Neuronal stem cell (in vitro differentiated cells): ENCODE measurements around the gene CROCC.
"Not testable (repeated sequence)": the region's sequence is repeated elsewhere in the genome, so short reads cannot be mapped to it uniquely, and the experiment has no call there.

ENCODE experiments used
- DNase-seq: peaks from one replicate; pipeline ENCODE4 v3.0.0-alpha.2; 2013; ENCODE audit warnings: low spot score
- H2AFZ ChIP-seq: one replicate; pipeline ENCODE4 v1.6.1; 2013; ENCODE audit warnings: mild to moderate bottlenecking, low read length, inconsistent platforms
- H2AK5ac ChIP-seq: 2 replicates; pipeline ENCODE4 v1.6.1; 2013; ENCODE audit warnings: low read depth, mild to moderate bottlenecking, inconsistent platforms, low read length, moderate library complexity, mixed read lengths
- H2BK120ac ChIP-seq: 2 replicates; pipeline ENCODE4 v1.6.1; 2013; ENCODE audit warnings: low read depth, mild to moderate bottlenecking, inconsistent platforms, low read length, moderate library complexity, mixed read lengths
- H2BK12ac ChIP-seq: one replicate; pipeline ENCODE4 v1.6.1; 2013; ENCODE audit warnings: low read length, inconsistent platforms
- H2BK15ac ChIP-seq: 2 replicates; pipeline ENCODE4 v1.6.1; 2013; ENCODE audit warnings: mild to moderate bottlenecking, low read length, inconsistent platforms, mixed read lengths
- H2BK5ac ChIP-seq: one replicate; pipeline ENCODE4 v1.6.1; 2013; ENCODE audit warnings: inconsistent platforms, mild to moderate bottlenecking, low read length, moderate library complexity
- H3K14ac ChIP-seq: one replicate; pipeline ENCODE4 v1.6.1; 2013; ENCODE audit warnings: low read length, inconsistent platforms
- H3K18ac ChIP-seq: 2 replicates; pipeline ENCODE4 v1.6.1; 2013; ENCODE audit warnings: low read length, inconsistent platforms
- H3K23ac ChIP-seq: 2 replicates; pipeline ENCODE4 v1.6.1; 2013; ENCODE audit warnings: low read depth, mild to moderate bottlenecking, mixed read lengths, low read length, inconsistent platforms; ENCODE audit not compliant: poor library complexity
- H3K27ac ChIP-seq: replicated peaks from 3 replicates; pipeline ENCODE4 v1.5.1; 2013; ENCODE audit warnings: low read length, inconsistent platforms
- H3K27me3 ChIP-seq, 3 experiments: 2 replicates each; pipeline ENCODE4 v1.6.1; 2013; ENCODE audit warnings: low read length in 3 of 3, mild to moderate bottlenecking in 2 of 3, inconsistent platforms in 1 of 3, low read depth in 1 of 3, mixed read lengths in 1 of 3, moderate library complexity in 1 of 3; ENCODE audit not compliant: control insufficient read depth in 3 of 3, insufficient read depth in 3 of 3
- H3K36me3 ChIP-seq, 2 donors: replicated peaks in 1 of 2; 2 replicates each; pipeline ENCODE4 v1.6.1; 2013; ENCODE audit warnings: low read length in 2 of 2; ENCODE audit not compliant: control insufficient read depth in 2 of 2, insufficient read depth in 2 of 2
- H3K4ac ChIP-seq: 2 replicates; pipeline ENCODE4 v1.6.1; 2013; ENCODE audit warnings: inconsistent platforms, mild to moderate bottlenecking, low read length, moderate library complexity
- H3K4me1 ChIP-seq, 2 donors: 1 replicate in 1 of 2; 2 replicates in 1 of 2; pipeline ENCODE4 v1.6.1; 2013; ENCODE audit warnings: low read length in 2 of 2, low read depth in 1 of 2; ENCODE audit not compliant: control insufficient read depth in 2 of 2, insufficient read depth in 1 of 2
- H3K4me2 ChIP-seq: one replicate; pipeline ENCODE4 v1.6.1; 2013; ENCODE audit warnings: mild to moderate bottlenecking, low read length, inconsistent platforms; ENCODE audit not compliant: insufficient read depth, poor library complexity, severe bottlenecking
- H3K4me3 ChIP-seq, 2 donors: 2 replicates each; pipeline ENCODE4 v1.5.1; 2013; ENCODE audit warnings: low read length in 2 of 2, mild to moderate bottlenecking in 2 of 2, inconsistent platforms in 1 of 2, moderate library complexity in 1 of 2
- H3K79me1 ChIP-seq: one replicate; pipeline ENCODE4 v1.6.1; 2013; ENCODE audit warnings: low read depth, mild to moderate bottlenecking, inconsistent platforms, low read length, moderate library complexity
- H3K9ac ChIP-seq: one replicate; pipeline ENCODE4 v1.6.1; 2013; ENCODE audit warnings: mild to moderate bottlenecking, low read depth, low read length, inconsistent platforms; ENCODE audit not compliant: poor library complexity
- H3K9me3 ChIP-seq, 2 donors: replicated peaks in 1 of 2; 2 replicates each; pipeline versions ENCODE3 to v1.6.1; 2013; ENCODE audit warnings: low read length in 2 of 2, mild to moderate bottlenecking in 2 of 2, inconsistent platforms in 1 of 2, low read depth in 1 of 2, mixed read lengths in 1 of 2, moderate library complexity in 1 of 2; ENCODE audit not compliant: control insufficient read depth in 2 of 2, insufficient read depth in 1 of 2
- H4K8ac ChIP-seq: one replicate; pipeline ENCODE4 v1.6.1; 2013; ENCODE audit warnings: low read depth, mild to moderate bottlenecking, inconsistent platforms, low read length, moderate library complexity
- H4K91ac ChIP-seq: one replicate; pipeline ENCODE4 v1.6.1; 2013; ENCODE audit warnings: low read length, low read depth, mild to moderate bottlenecking, inconsistent platforms; ENCODE audit not compliant: poor library complexity
- WGBS, 2 donors: extraction: QIAGEN DNeasy Blood & Tissue Kit; methylation state at CpG; one replicate each; pipeline ENCODE4 v1.1.7; 2013; ENCODE audit warnings: missing lambda C conversion rate in 2 of 2, mixed read lengths in 1 of 2; ENCODE audit not compliant: insufficient read length in 2 of 2, insufficient replicate concordance in 1 of 2; ENCODE audit errors: extremely low coverage in 2 of 2; 5-methylcytosine and 5-hydroxymethylcytosine counted together

CROCC gene

GRCh38 chr1:16892978-16893525 is 28.7 kb upstream of the CROCC start:
- H3K9ac ChIP-seq, H3K27me3 ChIP-seq, H3K4ac ChIP-seq, H3K9me3 ChIP-seq, H3K23ac ChIP-seq, H2AK5ac ChIP-seq, H3K4me2 ChIP-seq, H4K91ac ChIP-seq, H2AFZ ChIP-seq, H2BK15ac ChIP-seq, H3K4me1 ChIP-seq, H2BK12ac ChIP-seq, H3K27ac ChIP-seq, H2BK5ac ChIP-seq, H3K14ac ChIP-seq, H4K8ac ChIP-seq, H3K36me3 ChIP-seq, DNase-seq, H3K18ac ChIP-seq, H3K4me3 ChIP-seq, H2BK120ac ChIP-seq, H3K79me1 ChIP-seq: not testable (repeated sequence)
- WGBS, 2 donors: no CpG with 5 or more reads among the region's 6 CpGs

- H3K4me3 ChIP-seq, H3K27ac ChIP-seq, H2AK5ac ChIP-seq, H3K4me2 ChIP-seq, H3K23ac ChIP-seq, H4K8ac ChIP-seq, H3K18ac ChIP-seq, H3K79me1 ChIP-seq, H3K36me3 ChIP-seq, H3K27me3 ChIP-seq, H2BK120ac ChIP-seq, H4K91ac ChIP-seq, H2BK5ac ChIP-seq, H2AFZ ChIP-seq, H3K9ac ChIP-seq, DNase-seq, H3K14ac ChIP-seq, H2BK15ac ChIP-seq, H3K9me3 ChIP-seq, H3K4ac ChIP-seq, H2BK12ac ChIP-seq, H3K4me1 ChIP-seq: not testable (repeated sequence)
- WGBS, 2 donors: no CpG with 5 or more reads among the region's 4 CpGs
Observed at GRCh38 chr1:16893796-16894195, 27.9 kb upstream of the CROCC start.

- not testable (repeated sequence) for H3K36me3 ChIP-seq, H4K91ac ChIP-seq, H4K8ac ChIP-seq, H3K79me1 ChIP-seq, H3K18ac ChIP-seq, H3K9ac ChIP-seq, H2BK120ac ChIP-seq, H3K4me2 ChIP-seq, H2AFZ ChIP-seq, H3K4me3 ChIP-seq, H3K14ac ChIP-seq, H3K27me3 ChIP-seq, H3K4ac ChIP-seq, H2BK5ac ChIP-seq, DNase-seq, H3K23ac ChIP-seq, H3K4me1 ChIP-seq, H2BK15ac ChIP-seq, H3K9me3 ChIP-seq, H2AK5ac ChIP-seq, H3K27ac ChIP-seq, H2BK12ac ChIP-seq
- no CpG with 5 or more reads among the region's 6 CpGs for WGBS, 2 donors
Observed at GRCh38 chr1:16894338-16894737, 27.4 kb upstream of the CROCC start.

GRCh38 chr1:16895233-16895597 is 26.5 kb upstream of the CROCC start:
- H3K36me3 ChIP-seq, H3K27ac ChIP-seq, H2BK12ac ChIP-seq, H3K18ac ChIP-seq, H2AFZ ChIP-seq, DNase-seq, H4K91ac ChIP-seq, H3K27me3 ChIP-seq, H2BK15ac ChIP-seq, H3K4me1 ChIP-seq, H4K8ac ChIP-seq, H3K79me1 ChIP-seq, H2AK5ac ChIP-seq, H3K14ac ChIP-seq, H2BK120ac ChIP-seq, H3K23ac ChIP-seq, H3K4ac ChIP-seq, H3K9me3 ChIP-seq, H3K9ac ChIP-seq: not testable (repeated sequence)
- peak overlapping the region; percentile 99 for H2BK5ac ChIP-seq
- peak overlapping the region in 1 of 2 donors; percentile 45 for H3K4me3 ChIP-seq
- no CpG with 5 or more reads among the region's 6 CpGs for WGBS, 2 donors
- peak overlapping the region; percentile 11 for H3K4me2 ChIP-seq
